Natural killer cell (primary cell): Measurements from ENCODE around the gene OTOA. TPM values are rescaled to one million over a fixed set of nuclear protein-coding genes. Genes with fewer than 3 reads are reported as not detected.
"Not testable (repeated sequence)": the region's sequence is repeated elsewhere in the genome, so short reads cannot be mapped to it uniquely, and the experiment has no call there.

Experiments
- ATAC-seq, 3 donors: fragments of 150-1000 bp in 2 of 3; fragments of 200-7000 bp in 1 of 3; cut with Tn5 transposase; 1 replicate in 1 of 3; 2 replicates in 2 of 3; pipeline ENCODE4 v1.10.0; 2021; ENCODE audit warnings: mild to moderate bottlenecking in 2 of 3, moderate library complexity in 2 of 3
- DNase-seq, 2 donors: peaks; one replicate each; pipeline versions ENCODE4 v3.0.0 to v3.0.0-alpha.2; 2013 to 2021; ENCODE audit warnings: mixed read lengths in 1 of 2
- H3K27ac ChIP-seq: one replicate; pipeline ENCODE4 v1.5.1; 2013; ENCODE audit warnings: mild to moderate bottlenecking, low read length
- H3K27me3 ChIP-seq: one replicate; pipeline ENCODE4 v1.6.1; 2013; ENCODE audit warnings: low read length; ENCODE audit not compliant: control insufficient read depth, insufficient read depth
- H3K36me3 ChIP-seq: one replicate; pipeline ENCODE4 v1.6.1; 2013; ENCODE audit warnings: low read length; ENCODE audit not compliant: control insufficient read depth, insufficient read depth
- H3K4me1 ChIP-seq: one replicate; pipeline ENCODE4 v1.6.1; 2013; ENCODE audit warnings: low read length; ENCODE audit not compliant: control insufficient read depth, insufficient read depth
- H3K4me3 ChIP-seq: one replicate; pipeline ENCODE4 v1.5.1; 2013; ENCODE audit warnings: low read length
- H3K9me3 ChIP-seq: one replicate; pipeline ENCODE4 v1.6.1; 2013; ENCODE audit warnings: low read length; ENCODE audit not compliant: control insufficient read depth, insufficient read depth
- H3K27ac Mint-ChIP-seq, 2 donors: one replicate each; pipeline ENCODE4 v1.8.0; 2022; ENCODE audit warnings: mild to moderate bottlenecking in 2 of 2, mixed read lengths in 2 of 2, moderate library complexity in 1 of 2
- H3K27me3 Mint-ChIP-seq, 2 donors: one replicate each; pipeline ENCODE4 v1.8.0; 2022; ENCODE audit warnings: low read depth in 2 of 2, mixed read lengths in 2 of 2
- H3K36me3 Mint-ChIP-seq: one replicate; pipeline ENCODE4 v1.8.0; 2022; ENCODE audit warnings: mixed read lengths
- H3K4me1 Mint-ChIP-seq, 2 donors: one replicate each; pipeline ENCODE4 v1.8.0; 2022; ENCODE audit warnings: mixed read lengths in 2 of 2
- H3K4me3 Mint-ChIP-seq: one replicate; pipeline ENCODE4 v1.8.0; 2022; ENCODE audit warnings: mild to moderate bottlenecking, moderate library complexity, mixed read lengths
- H3K9me3 Mint-ChIP-seq, 2 donors: one replicate each; pipeline ENCODE4 v1.8.0; 2022; ENCODE audit warnings: mixed read lengths in 2 of 2
- CTCF ChIP-seq: fragments of 200-600 bp; IDR thresholded peaks from one replicate; pipeline ENCODE4 v1.8.0; 2022; ENCODE audit warnings: antibody characterized with exemption
- WGBS: methylation state at CpG from one replicate; pipeline ENCODE4 v1.1.7; 2013; ENCODE audit warnings: missing lambda C conversion rate; ENCODE audit not compliant: insufficient coverage; 5-methylcytosine and 5-hydroxymethylcytosine counted together
- intact Hi-C: fragments of 100-400 bp; cut with micrococcal nuclease; formaldehyde crosslinking; loops from one replicate; pipeline ENCODE4 v1.14.2; 2022
- total RNA-seq, 4 donors: library from RNA; stranded (reverse); fragments of 120-200 nt in 1 of 4; gene quantifications; one replicate each; pipeline versions ENCODE4 v1.2.3 to v1.2.4, GENCODE V29; 2013 to 2022

OTOA gene
- total RNA-seq, 3 donors from 2014 or later (not counting 1 experiment from before 2014, with no cell fraction given): 0.14 TPM; not detected in 2

GRCh38 chr16:21664801-21665492 lies 1.2 kb downstream of the OTOA start:
- DNase-seq (no peak), ATAC-seq (no peak)
- Histone ChIP-seq H3K27ac (no peak overlapping the region), H3K4me3 (no peak overlapping the region), H3K27me3 (peaks cover 6% of the 10 kb centered on the region), H3K9me3 (no peaks in the 10 kb centered on the region), H3K36me3 (no peaks in the 10 kb centered on the region), H3K4me1 (peaks cover 13% of the 10 kb centered on the region)
- Mint-ChIP-seq H3K27ac (no peak overlapping the region), H3K36me3 (no peaks in the 10 kb centered on the region), H3K4me3 (no peak overlapping the region), H3K4me1 (peaks cover 0 to 14% of the 10 kb centered on the region in 2 donors), H3K27me3 (peaks cover 0 to 10% of the 10 kb centered on the region in 2 donors), H3K9me3 (no peaks in the 10 kb centered on the region)
- intact Hi-C loops: no loop called here
- 94% methylated on average over 9 of the region's 10 CpGs for WGBS
- no peak for TF ChIP-seq CTCF

DNA sequence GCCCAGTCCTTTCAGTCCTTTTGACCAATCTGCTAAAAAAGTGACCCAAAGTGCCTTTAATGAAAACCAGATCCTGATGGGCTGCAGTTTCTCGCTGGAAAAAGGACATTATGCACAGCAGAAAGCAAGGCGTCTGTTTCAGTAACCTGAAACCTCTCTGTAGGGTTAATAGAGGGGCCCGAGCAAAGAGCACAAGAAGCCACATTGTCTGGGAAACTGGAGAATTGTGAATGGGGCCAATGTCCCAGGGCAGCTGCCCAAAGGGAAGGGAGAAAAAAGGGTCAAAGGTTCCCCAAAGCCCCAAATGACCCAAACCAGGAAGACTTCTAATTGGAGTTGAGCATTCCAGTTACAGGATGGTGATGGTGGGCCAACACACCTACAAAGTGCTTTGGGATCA lies 3.0 kb downstream of the OTOA start:
- TF ChIP-seq CTCF: no peak
- Histone ChIP-seq H3K9me3 (no peaks in the 10 kb centered on the region), H3K36me3 (no peaks in the 10 kb centered on the region), H3K4me1 (peaks cover 8% of the 10 kb centered on the region), H3K4me3 (no peak overlapping the region), H3K27ac (no peak overlapping the region), H3K27me3 (peaks cover 6% of the 10 kb centered on the region)
- WGBS: 96% methylated on average over 3 of the region's 3 CpGs
- no peaks in the 10 kb centered on the region for H3K36me3 Mint-ChIP-seq
- no peak overlapping the region for H3K27ac Mint-ChIP-seq
- H3K9me3 Mint-ChIP-seq: no peaks in the 10 kb centered on the region
- H3K27me3 Mint-ChIP-seq: peaks cover 11 to 13% of the 10 kb centered on the region in 2 donors
- H3K4me1 Mint-ChIP-seq: peaks cover 0 to 8% of the 10 kb centered on the region in 2 donors
- H3K4me3 Mint-ChIP-seq: no peak overlapping the region
- no peak for ATAC-seq
- DNase-seq: no peak
- intact Hi-C loops: no loop called here

- no peak overlapping the region for H3K27ac Mint-ChIP-seq
- H3K9me3 Mint-ChIP-seq: no peaks in the 10 kb centered on the region
- no peaks in the 10 kb centered on the region for H3K36me3 Mint-ChIP-seq
- no peak overlapping the region for H3K4me3 Mint-ChIP-seq
- H3K4me1 Mint-ChIP-seq: peaks cover 0 to 8% of the 10 kb centered on the region in 2 donors
- H3K27me3 Mint-ChIP-seq: peaks cover 11 to 13% of the 10 kb centered on the region in 2 donors
- intact Hi-C loops: no loop called here
- Histone ChIP-seq H3K27ac (no peak overlapping the region), H3K9me3 (no peaks in the 10 kb centered on the region), H3K4me3 (no peak overlapping the region), H3K36me3 (no peaks in the 10 kb centered on the region), H3K4me1 (peaks cover 8% of the 10 kb centered on the region), H3K27me3 (peaks cover 6% of the 10 kb centered on the region)
- 93% methylated on average over 3 of the region's 3 CpGs for WGBS
- TF ChIP-seq CTCF: no peak
- ATAC-seq (no peak), DNase-seq (no peak)
Observed at GRCh38 chr16:21667575-21667974, 3.8 kb downstream of the OTOA start.

DNA sequence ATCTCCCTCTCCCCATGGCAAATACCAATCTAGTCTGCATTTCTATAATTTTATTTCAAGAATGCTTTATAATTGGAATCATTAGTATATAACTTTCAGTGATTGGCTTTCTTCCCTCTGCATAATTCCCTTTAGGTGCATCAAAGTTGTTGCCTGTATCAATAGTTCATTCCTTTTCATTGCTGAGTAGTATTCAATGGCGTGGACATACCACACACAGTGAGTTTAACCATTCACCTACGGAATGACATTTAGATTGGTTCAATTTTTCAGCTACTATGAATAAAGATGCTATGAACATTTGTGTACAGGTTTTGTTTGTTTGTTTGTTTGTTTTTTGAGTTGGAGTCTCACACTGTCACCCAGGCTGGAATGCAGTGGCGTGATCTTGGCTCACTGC lies 9.7 kb downstream of the OTOA start:
- Histone ChIP-seq H3K27ac (no peak overlapping the region), H3K27me3 (no peaks in the 10 kb centered on the region), H3K4me1 (no peaks in the 10 kb centered on the region), H3K4me3 (no peak overlapping the region), H3K9me3 (no peaks in the 10 kb centered on the region), H3K36me3 (no peaks in the 10 kb centered on the region)
- intact Hi-C loops: no loop called here
- H3K36me3 Mint-ChIP-seq: no peaks in the 10 kb centered on the region
- ATAC-seq (no peak), DNase-seq (no peak)
- no peak overlapping the region for H3K27ac Mint-ChIP-seq
- no peaks in the 10 kb centered on the region for H3K9me3 Mint-ChIP-seq
- H3K4me1 Mint-ChIP-seq: no peaks in the 10 kb centered on the region
- H3K27me3 Mint-ChIP-seq: peaks cover 14 to 31% of the 10 kb centered on the region in 2 donors
- TF ChIP-seq CTCF: no peak
- H3K4me3 Mint-ChIP-seq: no peak overlapping the region
- 96% methylated on average over 3 of the region's 3 CpGs for WGBS

- H3K36me3 ChIP-seq, H3K9me3 ChIP-seq, ATAC-seq, intact Hi-C loops, H3K27me3 ChIP-seq, H3K4me3 Mint-ChIP-seq, H3K4me1 Mint-ChIP-seq, DNase-seq, H3K27ac ChIP-seq, H3K4me1 ChIP-seq, H3K36me3 Mint-ChIP-seq, H3K27ac Mint-ChIP-seq, H3K4me3 ChIP-seq, H3K9me3 Mint-ChIP-seq: not testable (repeated sequence)
- WGBS: 94% methylated on average over 3 of the region's 4 CpGs
- peaks cover 16 to 38% of the 10 kb centered on the region in 2 donors for H3K27me3 Mint-ChIP-seq
Observed at GRCh38 chr16:21674456-21674855, 10.7 kb downstream of the OTOA start.
